Left lung (tissue), 10 donors: ENCODE data around the gene GLIS1. TPM values are rescaled to one million over a fixed set of nuclear protein-coding genes. Genes with fewer than 3 reads are reported as not detected.

ENCODE experiments used
- ATAC-seq: fragments of 200-7000 bp; cut with Tn5 transposase; one replicate; pipeline ENCODE4 v1.9.1; 2020; ENCODE audit warnings: moderate library complexity
- DNase-seq, 4 donors: peaks; one replicate each; pipeline ENCODE4 v3.0.0-alpha.2; 2013 to 2020
- H3K27ac ChIP-seq, 2 donors: fragments of 200-600 bp; sonication (generic) in 1 of 2; one replicate each; pipeline versions ENCODE4 v1.5.0 to v1.8.0; 2020 to 2021
- H3K27me3 ChIP-seq, 2 donors: fragments of 200-600 bp; sonication (generic) in 1 of 2; one replicate each; pipeline versions ENCODE4 v1.5.0 to v1.8.0; 2020 to 2021
- H3K36me3 ChIP-seq, 2 donors: fragments of 200-600 bp; sonication (generic) in 1 of 2; one replicate each; pipeline versions ENCODE4 v1.5.0 to v1.8.0; 2020 to 2021
- H3K4me1 ChIP-seq, 2 donors: fragments of 200-600 bp; one replicate each; pipeline ENCODE4 v1.8.0; 2021
- H3K4me3 ChIP-seq, 2 donors: fragments of 200-600 bp; sonication (generic) in 1 of 2; one replicate each; pipeline versions ENCODE4 v1.5.0 to v1.8.0; 2020 to 2021; ENCODE audit warnings: mild to moderate bottlenecking in 1 of 2
- H3K9me3 ChIP-seq, 2 donors: fragments of 200-600 bp; sonication (generic) in 1 of 2; one replicate each; pipeline versions ENCODE4 v1.5.0 to v1.8.0; 2020 to 2021
- intact Hi-C, 2 donors: fragments of 100-400 bp; cut with DNase I; formaldehyde crosslinking; loops; one replicate each; pipeline versions ENCODE4 v1.11.2 to v1.14.2; 2022
- polyA plus RNA-seq, 6 donors: library from polyadenylated mRNA; unstranded; fragments of 120-200 nt; gene quantifications; one replicate each; pipeline ENCODE4 v1.2.1, GENCODE V29; 2013; ENCODE audit not compliant: insufficient read length in 6 of 6
- total RNA-seq, 2 donors: library from RNA; stranded (reverse); fragmentation: NEBNext Ultra II Directional; extraction: Animal tissue kit (Norgen Biotek cat#: 25700); gene quantifications; one replicate each; pipeline ENCODE4 v1.2.1, GENCODE V29; 2021
- TF ChIP-seq, protein P1 (sequence below), 2 donors: fragments of 200-600 bp; sonication (generic) in 1 of 2; IDR thresholded peaks; one replicate each; pipeline versions ENCODE4 v1.5.0 to v1.8.0; 2021; ENCODE audit warnings: antibody characterized with exemption in 2 of 2
- donor health status: DM: no; HTN: yes; CAD: no.
- donor health status: DM: no; HTN: no; CAD: no.

The GLIS1 gene
- total and polyA plus RNA-seq, 8 donors = 0.06 to 0.16 (median 0.12) TPM; not detected in 4

GRCh38 chr1:53614231-53615021 is 124.5 kb downstream of the GLIS1 start:
- TF ChIP-seq, protein P1, sequence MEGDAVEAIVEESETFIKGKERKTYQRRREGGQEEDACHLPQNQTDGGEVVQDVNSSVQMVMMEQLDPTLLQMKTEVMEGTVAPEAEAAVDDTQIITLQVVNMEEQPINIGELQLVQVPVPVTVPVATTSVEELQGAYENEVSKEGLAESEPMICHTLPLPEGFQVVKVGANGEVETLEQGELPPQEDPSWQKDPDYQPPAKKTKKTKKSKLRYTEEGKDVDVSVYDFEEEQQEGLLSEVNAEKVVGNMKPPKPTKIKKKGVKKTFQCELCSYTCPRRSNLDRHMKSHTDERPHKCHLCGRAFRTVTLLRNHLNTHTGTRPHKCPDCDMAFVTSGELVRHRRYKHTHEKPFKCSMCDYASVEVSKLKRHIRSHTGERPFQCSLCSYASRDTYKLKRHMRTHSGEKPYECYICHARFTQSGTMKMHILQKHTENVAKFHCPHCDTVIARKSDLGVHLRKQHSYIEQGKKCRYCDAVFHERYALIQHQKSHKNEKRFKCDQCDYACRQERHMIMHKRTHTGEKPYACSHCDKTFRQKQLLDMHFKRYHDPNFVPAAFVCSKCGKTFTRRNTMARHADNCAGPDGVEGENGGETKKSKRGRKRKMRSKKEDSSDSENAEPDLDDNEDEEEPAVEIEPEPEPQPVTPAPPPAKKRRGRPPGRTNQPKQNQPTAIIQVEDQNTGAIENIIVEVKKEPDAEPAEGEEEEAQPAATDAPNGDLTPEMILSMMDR (IDR thresholded peaks at IDR 0.05) = no peak
- Histone ChIP-seq H3K9me3 (peaks cover 0 to 21% of the 10 kb centered on the region in 2 donors), H3K27me3 (peaks cover 0 to 6% of the 10 kb centered on the region in 2 donors), H3K4me3 (no peak overlapping the region), H3K27ac (no peak overlapping the region), H3K4me1 (no peaks in the 10 kb centered on the region), H3K36me3 (no peaks in the 10 kb centered on the region)
- peak in 1 of 4 donors; percentile 10 for DNase-seq
- intact Hi-C loops = no loop called here
- ATAC-seq = no peak

GRCh38 chr1:53608676-53609075 is 130.3 kb downstream of the GLIS1 start:
- TF ChIP-seq, protein P1 (IDR thresholded peaks at IDR 0.05) = no peak
- Histone ChIP-seq H3K4me3 (no peak overlapping the region), H3K9me3 (peaks cover 0 to 21% of the 10 kb centered on the region in 2 donors), H3K27me3 (no peaks in the 10 kb centered on the region), H3K27ac (no peak overlapping the region), H3K4me1 (no peaks in the 10 kb centered on the region), H3K36me3 (no peaks in the 10 kb centered on the region)
- intact Hi-C loops = no loop called here
- DNase-seq = no peak
- no peak for ATAC-seq

GRCh38 chr1:53608071-53608470 is 130.9 kb downstream of the GLIS1 start:
- Histone ChIP-seq H3K36me3 (no peaks in the 10 kb centered on the region), H3K4me3 (no peak overlapping the region), H3K27ac (no peak overlapping the region), H3K4me1 (no peaks in the 10 kb centered on the region), H3K9me3 (peaks cover 0 to 21% of the 10 kb centered on the region in 2 donors), H3K27me3 (no peaks in the 10 kb centered on the region)
- ATAC-seq (no peak), DNase-seq (no peak)
- intact Hi-C loops = no loop called here
- TF ChIP-seq, protein P1 (IDR thresholded peaks at IDR 0.05) = no peak

DNA sequence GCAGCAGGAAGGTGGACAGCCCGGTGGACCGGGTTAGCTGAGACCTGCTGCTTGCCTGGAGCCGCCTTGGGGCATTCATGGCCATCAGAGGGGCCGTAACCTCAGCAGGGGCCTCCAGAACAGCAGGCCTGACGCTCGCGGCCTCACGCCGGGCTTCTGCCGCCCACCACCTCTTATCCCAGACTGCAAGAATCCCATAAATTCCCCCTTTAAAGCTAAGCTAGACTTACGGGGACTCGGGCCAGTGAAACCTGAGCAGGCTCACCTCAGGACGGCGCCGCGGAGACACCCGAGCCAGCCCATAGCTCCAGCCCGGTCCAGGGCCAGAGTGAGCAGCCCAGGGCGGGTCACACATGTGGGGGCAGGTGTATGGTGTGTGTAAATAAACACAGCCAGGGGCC is 132.3 kb downstream of the GLIS1 start:
- no peak overlapping the region for H3K4me3 ChIP-seq
- DNase-seq = peak in 1 of 4 donors; percentile 13
- no peaks in the 10 kb centered on the region for H3K4me1 ChIP-seq
- H3K9me3 ChIP-seq = peaks cover 0 to 21% of the 10 kb centered on the region in 2 donors
- no peak overlapping the region for H3K27ac ChIP-seq
- H3K36me3 ChIP-seq = no peaks in the 10 kb centered on the region
- ATAC-seq = no peak
- H3K27me3 ChIP-seq = no peaks in the 10 kb centered on the region
- intact Hi-C loops = no loop called here
- TF ChIP-seq, protein P1 (IDR thresholded peaks at IDR 0.05) = no peak

DNA sequence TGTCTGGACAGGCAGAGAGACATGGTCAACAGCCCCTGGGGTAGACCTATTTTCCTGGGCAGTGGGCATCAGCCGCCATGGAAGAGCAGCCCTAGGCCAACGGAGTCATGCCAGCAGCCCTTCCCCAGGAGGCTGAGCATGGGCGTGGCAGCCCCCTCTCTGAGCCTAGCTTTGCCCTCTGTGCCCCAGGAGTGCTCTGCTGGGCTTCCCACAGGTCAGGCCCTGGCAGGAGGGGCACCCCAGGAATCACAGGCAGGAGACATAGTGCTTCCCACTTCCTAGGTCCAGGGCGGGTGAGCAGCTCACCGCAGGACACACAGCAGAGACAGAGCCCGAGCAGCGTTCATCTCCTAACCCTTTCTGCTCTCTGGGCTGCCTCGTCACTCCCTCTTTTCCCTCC is 132.8 kb downstream of the GLIS1 start:
- ATAC-seq = no peak
- DNase-seq = peak in 1 of 4 donors; percentile 15
- no peaks in the 10 kb centered on the region for H3K27me3 ChIP-seq
- peaks cover 0 to 17% of the 10 kb centered on the region in 2 donors for H3K9me3 ChIP-seq
- no peak overlapping the region for H3K27ac ChIP-seq
- H3K36me3 ChIP-seq = no peaks in the 10 kb centered on the region
- intact Hi-C loops = no loop called here
- no peaks in the 10 kb centered on the region for H3K4me1 ChIP-seq
- no peak overlapping the region for H3K4me3 ChIP-seq
- TF ChIP-seq, protein P1 (IDR thresholded peaks at IDR 0.05) = no peak
